Ascending aorta (tissue), 2 donors: ENCODE results near the gene PDE3A. TPM values are rescaled to one million over a fixed set of nuclear protein-coding genes. Genes with fewer than 3 reads are reported as not detected.

Experiments used
- DNase-seq, 2 donors: peaks; one replicate each; pipeline ENCODE4 v3.0.0-alpha.2; 2019; ENCODE audit warnings: low spot score in 2 of 2
- H3K27ac ChIP-seq, 2 donors: fragments of 200-600 bp; sonication (generic); one replicate each; pipeline ENCODE4 v1.5.1; 2016 to 2017; ENCODE audit warnings: mild to moderate bottlenecking in 1 of 2
- H3K27me3 ChIP-seq: fragments of 200-600 bp; sonication (generic); one replicate; pipeline ENCODE4 v1.5.1; 2017
- H3K36me3 ChIP-seq, 2 donors: fragments of 200-600 bp; sonication (generic); one replicate each; pipeline ENCODE4 v1.5.1; 2016
- H3K4me1 ChIP-seq, 2 donors: fragments of 200-600 bp; sonication (generic); one replicate each; pipeline ENCODE4 v1.5.1; 2016 to 2017; ENCODE audit warnings: mild to moderate bottlenecking in 1 of 2
- H3K4me3 ChIP-seq, 2 donors: fragments of 200-600 bp; sonication (generic); one replicate each; pipeline ENCODE4 v1.5.1; 2016 to 2017; ENCODE audit warnings: mild to moderate bottlenecking in 1 of 2
- H3K9me3 ChIP-seq, 2 donors: fragments of 200-600 bp; sonication (generic); one replicate each; pipeline ENCODE4 v1.5.1; 2016
- CTCF ChIP-seq, 3 experiments: fragments of 200-600 bp in 2 of 3; fragments of 450-650 bp in 1 of 3; sonication (generic) in 2 of 3; IDR thresholded peaks; one replicate each; pipeline ENCODE4 v1.5.1; 2016 to 2019; ENCODE audit warnings: antibody characterized with exemption in 3 of 3, mild to moderate bottlenecking in 1 of 3, moderate library complexity in 1 of 3
- intact Hi-C: fragments of 100-400 bp; cut with DNase I; formaldehyde crosslinking; loops from one replicate; pipeline ENCODE4 v1.15.1; 2023
- total RNA-seq: library from RNA; depleted of rRNA; stranded (reverse); fragments of >200 nt; gene quantifications from one replicate; pipeline ENCODE4 v1.1.0, GENCODE V29; 2016

The PDE3A gene
- total RNA-seq, 1 donor from 2014 or later: 33.7 TPM

- TF ChIP-seq CTCF (IDR thresholded peaks at IDR 0.05): no peak
- no peaks in the 10 kb centered on the region for H3K27me3 ChIP-seq
- peak overlapping the region; percentile 46 to 60 for H3K27ac ChIP-seq
- no peak overlapping the region for H3K4me3 ChIP-seq
- peaks cover 0 to 5% of the 10 kb centered on the region in 2 donors for H3K4me1 ChIP-seq
- no peaks in the 10 kb centered on the region for H3K9me3 ChIP-seq
- intact Hi-C loops: loop anchor here (10.0 kb wide), 1 partner anchor 534 kb away; no protein-coding TSS in a partner anchor
- H3K36me3 ChIP-seq: peaks cover 6 to 20% of the 10 kb centered on the region in 2 donors
- no peak for DNase-seq
Measured at GRCh38 chr12:20641106-20641505, 272.8 kb downstream of the PDE3A start.

GRCh38 chr12:20643822-20644221 lies 275.5 kb downstream of the PDE3A start:
- intact Hi-C loops: loop anchor here (10.0 kb wide), 1 partner anchor 531 kb away; no protein-coding TSS in a partner anchor

GRCh38 chr12:20646239-20646827 lies 278.0 kb downstream of the PDE3A start:
- Histone ChIP-seq H3K4me1 (no peaks in the 10 kb centered on the region), H3K27me3 (no peaks in the 10 kb centered on the region), H3K4me3 (no peak overlapping the region), H3K27ac (peak overlapping the region; percentile 2 to 59), H3K36me3 (peaks cover 0 to 5% of the 10 kb centered on the region in 2 donors), H3K9me3 (no peaks in the 10 kb centered on the region)
- no peak for DNase-seq
- peak; percentile 34 to 65 (median 55) for TF ChIP-seq CTCF (IDR thresholded peaks at IDR 0.05)
- intact Hi-C loops: loop anchor here (2.0 to 10.0 kb wide), 3 partner anchors 152 to 528 kb away; no protein-coding TSS in a partner anchor

More at GRCh38 chr12:20643822-20644221, 275.5 kb downstream of the PDE3A start:
- no peak for TF ChIP-seq CTCF (IDR thresholded peaks at IDR 0.05)
- H3K27ac ChIP-seq: peak overlapping the region in 1 of 2 donors; percentile 50
- no peak for DNase-seq
- no peak overlapping the region for H3K4me3 ChIP-seq
- H3K36me3 ChIP-seq: no peaks in the 10 kb centered on the region
- H3K4me1 ChIP-seq: no peaks in the 10 kb centered on the region
- no peaks in the 10 kb centered on the region for H3K9me3 ChIP-seq
- no peaks in the 10 kb centered on the region for H3K27me3 ChIP-seq

GRCh38 chr12:20653871-20654270 lies 285.5 kb downstream of the PDE3A start:
- intact Hi-C loops: no loop called here
- Histone ChIP-seq H3K27ac (no peak overlapping the region), H3K4me1 (no peaks in the 10 kb centered on the region), H3K36me3 (peaks cover 26 to 43% of the 10 kb centered on the region in 2 donors), H3K4me3 (no peak overlapping the region), H3K27me3 (no peaks in the 10 kb centered on the region), H3K9me3 (no peaks in the 10 kb centered on the region)
- no peak for TF ChIP-seq CTCF (IDR thresholded peaks at IDR 0.05)
- DNase-seq: no peak

GRCh38 chr12:20656600-20656999 lies 288.3 kb downstream of the PDE3A start:
- Histone ChIP-seq H3K4me3 (no peak overlapping the region), H3K4me1 (no peaks in the 10 kb centered on the region), H3K9me3 (no peaks in the 10 kb centered on the region), H3K27me3 (no peaks in the 10 kb centered on the region), H3K27ac (no peak overlapping the region), H3K36me3 (peaks cover 40 to 65% of the 10 kb centered on the region in 2 donors)
- no peak for DNase-seq
- TF ChIP-seq CTCF (IDR thresholded peaks at IDR 0.05): no peak
- intact Hi-C loops: no loop called here
